HG03045 (cell line): ENCODE data around the gene NSMCE1.
"Not testable (repeated sequence)": the region's sequence is repeated elsewhere in the genome, so short reads cannot be mapped to it uniquely, and the experiment has no call there.

Experiments used
- ATAC-seq: cut with Tn5 transposase; IDR thresholded peaks from one replicate; pipeline ENCODE4 v1.9.1; 2021; ENCODE audit warnings: mild to moderate bottlenecking, moderate library complexity; ENCODE audit not compliant: unreplicated experiment

Gene NSMCE1

GRCh38 chr16:27220527-27220926 is 48.0 kb downstream of the NSMCE1 start:
- no peak for ATAC-seq

DNA sequence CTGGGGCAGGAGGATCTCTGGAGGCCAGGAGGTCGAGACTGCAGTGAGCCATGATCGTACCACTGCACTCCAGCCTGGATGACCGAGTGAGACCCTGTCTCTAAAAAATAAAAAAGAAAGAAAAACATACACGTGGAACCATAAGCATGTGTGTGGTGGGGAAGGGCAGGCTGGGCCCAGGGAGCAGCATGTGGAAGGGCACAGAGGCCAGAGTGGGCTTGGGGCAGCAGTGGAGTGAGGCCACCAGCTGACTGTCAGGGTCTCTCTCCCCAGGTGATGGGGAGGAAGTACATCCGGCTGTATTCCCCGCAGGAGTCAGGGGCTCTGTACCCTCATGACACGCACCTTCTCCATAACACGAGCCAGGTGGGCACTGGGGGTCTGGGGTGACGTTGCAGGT is 48.5 kb downstream of the NSMCE1 start:
- ATAC-seq, result no peak

GRCh38 chr16:27219161-27219560 is 49.4 kb downstream of the NSMCE1 start:
- no peak for ATAC-seq

GRCh38 chr16:27218756-27219155 is 49.8 kb downstream of the NSMCE1 start:
- ATAC-seq, result no peak

DNA sequence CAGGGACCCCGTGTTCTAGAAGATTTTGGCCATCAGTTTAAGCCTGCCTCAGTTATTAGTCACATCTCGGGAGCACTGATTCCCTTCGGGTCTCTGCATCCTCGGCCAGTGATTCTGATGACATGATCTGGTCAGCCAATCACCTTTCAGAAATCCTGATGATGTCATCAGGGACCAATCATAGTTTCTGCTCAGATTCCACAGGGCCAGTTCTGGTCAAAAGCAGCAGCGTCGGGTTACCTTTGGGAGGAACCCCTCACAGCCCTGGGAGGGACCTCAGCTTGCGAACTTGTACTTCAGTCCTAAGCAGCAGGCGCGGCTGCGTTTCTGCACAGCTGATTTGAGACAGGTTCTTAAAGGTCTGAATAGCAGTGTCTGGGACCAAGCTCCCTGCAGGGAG is 51.3 kb downstream of the NSMCE1 start:
- no peak for ATAC-seq

DNA sequence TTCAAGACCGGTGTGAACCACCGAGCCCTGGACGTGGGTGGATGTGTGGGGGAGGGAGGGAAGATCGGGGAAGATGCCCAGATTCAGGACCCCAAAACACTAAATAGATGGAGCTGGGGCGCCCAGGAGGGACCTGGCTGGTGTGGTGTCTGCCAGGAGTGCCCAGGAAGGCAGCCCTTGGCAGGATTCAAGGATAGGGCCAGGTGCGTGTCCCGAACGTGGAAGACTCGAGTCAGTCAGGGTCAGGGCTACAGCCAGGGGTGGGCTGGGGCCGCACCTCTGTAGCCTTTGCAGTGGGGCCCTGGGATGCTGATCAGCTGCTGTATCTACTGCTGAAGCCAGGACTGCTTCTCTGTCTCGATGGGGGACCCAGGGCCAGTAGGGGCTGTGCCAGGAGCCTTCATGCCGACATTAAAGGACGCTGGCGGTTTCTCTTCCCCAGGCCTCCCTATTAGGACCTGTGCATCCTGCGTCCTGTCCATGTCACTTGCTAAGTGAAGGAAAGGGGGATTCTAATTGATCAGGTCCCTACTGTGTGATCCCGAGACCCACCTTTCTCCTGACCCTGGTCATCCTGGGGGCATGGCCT is 52.2 kb downstream of the NSMCE1 start:
- no peak for ATAC-seq

- no peak for ATAC-seq
Observed at GRCh38 chr16:27215660-27216059, 52.9 kb downstream of the NSMCE1 start.

GRCh38 chr16:27214084-27214961 is 54.2 kb downstream of the NSMCE1 start:
- no peak for ATAC-seq

DNA sequence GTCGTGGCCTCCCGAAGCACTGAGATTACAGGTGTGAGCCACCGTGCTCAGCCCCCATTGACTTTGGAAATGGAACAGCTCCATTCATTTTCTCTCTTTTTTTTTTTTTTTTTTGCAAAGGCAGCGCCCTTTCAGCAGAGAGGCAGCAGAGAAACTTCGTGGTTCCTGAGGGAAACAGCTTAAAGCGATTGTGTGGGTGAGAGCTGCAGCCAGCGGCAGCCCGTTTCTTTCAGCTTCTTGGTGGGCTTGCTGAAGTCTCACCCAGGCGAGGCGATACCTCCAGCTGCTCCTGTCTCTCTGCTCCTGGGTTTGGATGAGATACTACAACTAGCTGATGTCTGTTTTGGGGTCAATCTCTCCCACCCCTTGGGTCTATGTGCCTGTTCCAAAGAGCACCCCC is 57.5 kb downstream of the NSMCE1 start:
- no peak for ATAC-seq

DNA sequence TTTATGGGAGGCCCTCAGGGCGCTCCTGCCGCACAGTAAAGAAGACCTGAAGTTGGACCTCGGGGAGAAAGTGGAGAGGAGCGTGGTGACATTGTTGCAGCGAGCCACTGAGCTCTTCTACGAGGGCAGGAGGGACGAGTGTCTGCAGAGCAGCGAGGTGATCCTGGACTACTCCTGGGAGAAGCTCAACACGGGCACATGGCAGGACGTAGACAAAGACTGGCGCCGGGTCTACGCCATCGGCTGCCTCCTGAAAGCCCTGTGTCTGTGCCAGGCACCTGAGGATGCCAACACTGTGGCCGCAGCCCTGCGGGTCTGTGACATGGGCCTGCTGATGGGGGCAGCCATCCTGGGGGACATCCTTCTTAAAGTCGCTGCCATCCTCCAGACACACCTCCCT is 58.4 kb downstream of the NSMCE1 start:
- ATAC-seq, result no peak

DNA sequence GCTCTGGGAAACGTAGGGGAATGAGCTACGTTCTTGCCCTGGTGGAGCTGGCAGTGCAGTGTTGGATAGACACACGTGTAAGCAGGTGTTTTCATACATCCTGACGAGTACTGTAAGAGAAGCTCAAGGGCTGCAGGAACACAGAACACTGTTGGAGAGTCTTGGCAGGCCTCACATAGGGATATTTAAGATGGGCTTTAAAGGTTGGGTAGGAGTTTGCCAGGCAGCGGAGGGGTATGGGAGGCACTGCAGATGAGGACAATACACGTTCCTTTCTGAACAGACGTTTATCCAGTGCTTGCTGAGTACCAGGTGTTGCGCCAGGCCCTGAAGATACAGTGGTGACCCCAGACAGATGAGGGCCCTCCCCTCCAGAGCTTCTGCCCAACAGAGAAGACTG is 59.0 kb downstream of the NSMCE1 start:
- no peak for ATAC-seq

- no peak for ATAC-seq
Observed at GRCh38 chr16:27208796-27209195, 59.8 kb downstream of the NSMCE1 start.

DNA sequence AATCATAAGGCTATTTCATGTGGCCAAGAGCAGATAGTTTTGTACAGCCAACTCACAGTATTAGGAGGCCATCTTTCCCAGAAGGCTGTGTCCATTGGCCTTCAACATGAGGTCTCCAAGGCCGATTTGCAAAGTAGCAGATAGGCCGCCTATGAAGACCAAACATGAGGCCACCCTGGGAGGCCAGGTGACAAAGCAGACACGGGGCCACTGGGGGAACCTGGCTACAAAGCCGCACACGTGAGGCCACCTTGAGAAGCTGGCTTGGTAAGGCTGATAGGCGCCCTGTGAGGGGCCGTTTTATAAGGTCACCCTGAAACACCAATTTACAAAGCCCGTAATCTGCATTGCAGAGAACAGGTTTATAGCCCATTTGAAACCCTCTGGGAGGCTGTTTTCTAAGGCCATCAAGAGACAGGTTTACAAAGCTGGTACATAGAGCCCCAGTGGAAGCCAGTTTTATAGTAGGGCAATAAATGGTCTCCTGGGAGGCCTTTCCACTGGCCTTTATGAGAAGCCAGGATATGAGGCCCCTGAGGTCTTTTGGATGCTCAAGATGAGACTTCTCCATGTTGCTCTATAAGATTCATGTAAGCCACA is 60.4 kb downstream of the NSMCE1 start:
- no peak for ATAC-seq

GRCh38 chr16:27207121-27207520 is 61.5 kb downstream of the NSMCE1 start:
- ATAC-seq, result not testable (repeated sequence)

- ATAC-seq, result no peak
Observed at GRCh38 chr16:27205423-27206065, 63.0 kb downstream of the NSMCE1 start.

DNA sequence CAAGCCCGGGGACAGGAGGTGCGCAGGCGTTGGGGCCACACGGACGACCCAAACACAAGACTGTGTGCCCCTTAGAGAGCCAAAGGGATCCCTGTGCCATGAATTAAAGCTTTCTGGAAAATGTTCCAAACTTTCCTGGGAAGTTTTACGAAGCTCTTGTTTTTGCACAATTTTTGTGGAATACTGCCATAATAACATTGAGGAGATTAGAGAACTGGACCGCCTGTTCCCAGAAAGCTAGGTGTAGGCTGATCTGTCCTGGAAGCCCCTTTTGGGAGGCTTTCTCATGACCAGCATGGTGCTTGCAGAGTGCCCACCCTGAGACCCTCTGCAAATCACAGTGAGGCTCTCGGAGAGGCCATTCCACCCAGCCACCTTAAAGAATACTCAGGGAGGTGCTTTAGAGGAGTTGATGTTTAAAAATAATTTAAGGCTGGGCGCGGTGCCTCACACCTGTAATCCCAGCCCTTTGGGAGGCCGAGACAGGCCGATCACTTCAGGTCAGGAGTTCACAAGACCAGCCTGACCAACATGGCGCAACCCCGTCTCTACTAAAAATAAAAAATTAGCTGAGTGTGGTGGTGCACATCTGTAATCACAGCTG is 64.2 kb downstream of the NSMCE1 start:
- ATAC-seq, result no peak

DNA sequence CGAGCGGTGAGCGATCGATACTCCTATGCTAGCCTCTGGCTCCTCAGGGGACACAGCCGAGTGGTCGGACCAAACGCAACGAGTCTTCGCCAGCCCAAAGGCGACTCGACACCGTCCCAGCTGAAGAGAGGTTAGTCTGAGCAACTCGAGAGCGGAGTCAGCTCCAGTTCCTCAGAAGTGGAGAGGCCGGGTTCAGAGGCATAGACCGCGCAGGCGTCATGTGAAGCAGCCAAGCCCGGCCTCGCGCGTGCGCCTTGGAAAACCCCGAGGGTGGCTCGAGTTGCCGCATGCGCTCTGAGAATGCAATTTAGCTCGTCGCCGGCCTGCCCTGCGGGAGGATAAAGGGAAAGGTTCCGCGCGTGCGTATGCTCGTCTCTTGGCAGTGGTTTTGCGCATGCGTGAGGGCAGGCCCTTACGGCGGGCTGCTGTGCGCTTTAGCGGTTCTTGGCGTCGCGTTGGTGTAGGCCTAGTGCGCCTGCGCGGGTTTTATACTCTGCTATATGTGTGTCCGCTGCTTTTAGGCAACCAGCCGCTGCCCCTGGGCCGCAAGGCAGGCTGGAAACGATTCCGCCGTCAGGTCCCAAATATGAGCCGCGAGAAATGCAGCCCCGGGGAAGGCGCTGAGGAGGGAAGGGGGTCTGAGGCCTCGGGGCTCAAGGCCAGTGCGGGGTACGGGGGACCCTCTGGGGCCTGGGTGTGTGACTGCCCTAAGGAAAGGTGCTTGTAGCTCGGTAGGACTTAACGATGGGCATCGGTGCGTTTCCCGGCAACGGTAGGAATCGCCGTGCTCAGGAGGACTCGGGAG is 64.9 kb downstream of the NSMCE1 start, which contains the start of gene KDM8:
Gene KDM8, plus strand, starts transcription at position 20 of the 805 bp plus-strand sequence. CDS start 6,598 bp downstream, outside the sequence.
- ATAC-seq, result peak; percentile 90

GRCh38 chr16:27202923-27203506 is 65.6 kb downstream of the NSMCE1 start:
- ATAC-seq, result peak; percentile 63

DNA sequence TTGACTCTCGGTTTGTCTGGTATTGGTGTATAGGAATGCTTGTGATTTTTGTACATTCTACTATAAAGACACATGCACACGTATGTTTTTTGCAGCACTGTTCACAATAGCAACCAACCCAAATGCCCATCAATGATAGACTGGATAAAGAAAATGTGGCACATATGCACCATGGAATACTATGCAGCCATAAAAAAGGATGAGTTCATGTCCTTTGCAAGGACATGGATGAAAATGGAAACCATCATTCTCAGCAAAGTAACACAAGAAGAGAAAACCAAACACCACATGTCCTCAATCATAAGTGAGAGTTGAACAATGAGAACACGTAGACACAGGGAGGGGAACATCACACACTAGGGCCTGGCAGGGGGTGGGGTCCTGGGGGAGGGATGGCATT is 67.7 kb downstream of the NSMCE1 start:
- not testable (repeated sequence) for ATAC-seq

GRCh38 chr16:27199736-27200135 is 68.8 kb downstream of the NSMCE1 start:
- no peak for ATAC-seq
